HG03558 (cell line): ENCODE results near the gene STK17A.
"Not testable (repeated sequence)": the region's sequence is repeated elsewhere in the genome, so short reads cannot be mapped to it uniquely, and the experiment has no call there.

Source experiments
- ATAC-seq: cut with Tn5 transposase; IDR thresholded peaks from one replicate; pipeline ENCODE4 v1.9.1; 2021; ENCODE audit warnings: moderate number of reproducible peaks; ENCODE audit not compliant: unreplicated experiment; ENCODE audit errors: extremely low read depth

The STK17A gene

GRCh38 chr7:43593010-43593409, 10.1 kb downstream of the STK17A start:
- ATAC-seq, result no peak

DNA sequence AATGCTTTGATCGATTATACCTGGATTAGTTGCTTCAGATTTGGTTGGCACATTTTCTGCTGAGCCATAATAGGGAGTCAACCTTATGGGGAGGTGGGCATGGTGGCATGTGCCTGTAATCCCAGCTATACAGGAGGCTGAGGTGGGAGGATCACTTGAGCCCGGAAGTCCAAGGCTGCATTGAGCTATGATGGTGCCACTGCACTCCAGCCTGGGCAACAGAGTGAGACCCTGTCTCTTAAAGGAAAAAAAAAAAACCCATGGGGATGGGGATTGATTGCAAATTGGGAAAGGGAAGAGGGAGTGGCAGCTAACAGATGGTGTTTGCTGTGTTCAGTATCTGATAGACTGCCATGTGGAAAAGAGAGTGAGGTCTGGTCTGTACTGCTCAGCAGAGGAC, 11.1 kb downstream of the STK17A start:
- no peak for ATAC-seq

- ATAC-seq, result not testable (repeated sequence)
These were observed 13.5 kb downstream of the STK17A start for GRCh38 chr7:43596426-43596825.

DNA sequence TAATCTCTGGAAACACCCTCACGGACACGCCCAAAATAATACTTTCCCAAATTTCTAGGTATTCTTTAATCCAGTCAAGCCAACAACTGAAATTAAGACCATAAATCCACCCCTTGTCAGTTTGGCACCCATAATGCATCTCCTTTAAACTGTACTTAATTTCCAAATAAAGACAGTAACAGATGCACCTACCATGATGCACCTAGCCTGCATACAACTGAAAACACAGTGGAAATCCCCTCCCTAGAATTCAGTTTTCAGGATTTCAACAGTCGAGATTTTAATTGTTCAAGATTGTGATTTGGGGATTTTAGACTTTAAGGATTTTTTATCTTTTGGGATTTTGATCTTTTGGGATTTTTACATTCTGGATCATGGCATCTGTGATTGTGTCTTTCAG, 17.1 kb downstream of the STK17A start:
- no peak for ATAC-seq

DNA sequence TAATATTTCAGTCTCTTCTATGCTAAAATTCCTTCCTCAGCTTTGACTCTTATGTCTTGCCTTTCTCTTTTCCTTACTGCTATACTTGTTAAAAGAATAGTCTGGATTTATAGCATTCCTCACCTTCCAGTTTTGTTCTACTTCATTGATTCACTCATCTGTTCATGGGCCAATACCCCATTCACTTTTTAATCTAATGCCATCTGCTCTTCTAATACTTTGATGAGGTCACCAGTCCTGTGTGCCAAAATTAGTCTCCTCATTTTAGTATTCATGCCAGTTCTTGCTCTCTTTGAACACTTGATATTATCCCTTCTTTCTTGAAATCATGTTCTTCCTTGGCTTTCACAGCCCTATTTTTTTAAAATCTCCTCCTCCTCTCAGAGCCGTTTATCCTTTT, 19.3 kb downstream of the STK17A start:
- no peak for ATAC-seq

GRCh38 chr7:43604251-43604650, 21.3 kb downstream of the STK17A start:
- ATAC-seq, result no peak

DNA sequence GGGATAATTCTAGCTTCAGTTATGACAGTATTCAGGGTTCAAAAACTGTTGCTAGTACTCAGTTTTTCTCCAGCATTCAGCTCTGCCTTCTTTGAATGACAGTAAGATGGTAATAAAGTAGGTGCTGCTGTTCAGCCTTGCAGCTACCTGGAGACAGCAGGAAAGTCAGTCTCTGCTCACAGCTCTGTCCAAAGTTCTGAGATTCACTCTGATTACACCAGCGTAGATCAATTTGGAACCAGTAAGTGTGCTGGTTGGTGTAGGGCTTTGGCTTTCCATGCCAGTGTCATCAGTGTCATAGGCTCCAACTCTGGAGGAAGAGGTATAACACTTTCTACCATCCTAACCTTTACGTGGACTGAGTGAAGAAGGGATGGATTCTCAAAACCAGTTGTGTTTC, 26.2 kb downstream of the STK17A start:
- no peak for ATAC-seq

DNA sequence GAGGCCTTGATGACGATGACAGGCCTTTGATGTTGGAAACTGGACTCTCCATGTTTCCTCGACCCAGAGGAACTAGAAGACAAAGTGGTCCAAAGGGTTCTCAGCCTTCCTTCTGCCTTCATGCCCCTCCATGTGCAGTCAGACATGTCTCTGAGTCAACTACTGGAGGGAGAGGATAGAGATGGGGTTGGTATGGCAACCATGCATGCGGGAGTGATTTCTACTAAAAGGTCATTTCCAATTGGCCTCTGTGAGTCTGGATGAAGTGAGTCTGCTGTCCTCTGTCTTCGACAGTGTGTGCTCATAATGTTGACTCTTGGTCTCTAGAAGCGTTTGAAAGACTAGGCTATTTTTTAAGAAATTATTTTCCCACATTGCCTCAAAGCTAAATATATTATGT, 29.2 kb downstream of the STK17A start:
- ATAC-seq, result no peak

GRCh38 chr7:43612599-43613589, 30.0 kb downstream of the STK17A start:
- ATAC-seq, result no peak

GRCh38 chr7:43615558-43616145, 32.7 kb downstream of the STK17A start:
- ATAC-seq, result no peak

DNA sequence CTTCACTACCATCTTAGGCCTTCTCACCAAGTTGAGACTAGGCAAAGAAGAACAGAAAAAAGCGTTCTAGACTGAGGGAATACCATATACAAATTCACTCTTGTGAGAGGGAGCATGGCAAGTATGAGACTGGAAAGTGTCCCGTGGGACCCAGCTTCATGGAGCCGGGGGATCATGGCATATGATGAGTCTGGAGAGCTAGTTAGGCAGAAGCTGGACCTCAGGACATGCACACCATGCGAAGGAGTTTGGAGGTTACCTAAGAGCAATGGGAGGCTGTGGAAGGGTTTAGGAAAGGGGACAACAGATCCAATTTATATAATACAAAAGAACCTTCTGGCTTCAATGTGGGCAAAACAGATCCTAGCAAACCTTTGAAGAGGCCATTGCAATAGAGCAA, 34.1 kb downstream of the STK17A start:
- no peak for ATAC-seq

GRCh38 chr7:43618073-43618472, 35.2 kb downstream of the STK17A start:
- ATAC-seq, result no peak

DNA sequence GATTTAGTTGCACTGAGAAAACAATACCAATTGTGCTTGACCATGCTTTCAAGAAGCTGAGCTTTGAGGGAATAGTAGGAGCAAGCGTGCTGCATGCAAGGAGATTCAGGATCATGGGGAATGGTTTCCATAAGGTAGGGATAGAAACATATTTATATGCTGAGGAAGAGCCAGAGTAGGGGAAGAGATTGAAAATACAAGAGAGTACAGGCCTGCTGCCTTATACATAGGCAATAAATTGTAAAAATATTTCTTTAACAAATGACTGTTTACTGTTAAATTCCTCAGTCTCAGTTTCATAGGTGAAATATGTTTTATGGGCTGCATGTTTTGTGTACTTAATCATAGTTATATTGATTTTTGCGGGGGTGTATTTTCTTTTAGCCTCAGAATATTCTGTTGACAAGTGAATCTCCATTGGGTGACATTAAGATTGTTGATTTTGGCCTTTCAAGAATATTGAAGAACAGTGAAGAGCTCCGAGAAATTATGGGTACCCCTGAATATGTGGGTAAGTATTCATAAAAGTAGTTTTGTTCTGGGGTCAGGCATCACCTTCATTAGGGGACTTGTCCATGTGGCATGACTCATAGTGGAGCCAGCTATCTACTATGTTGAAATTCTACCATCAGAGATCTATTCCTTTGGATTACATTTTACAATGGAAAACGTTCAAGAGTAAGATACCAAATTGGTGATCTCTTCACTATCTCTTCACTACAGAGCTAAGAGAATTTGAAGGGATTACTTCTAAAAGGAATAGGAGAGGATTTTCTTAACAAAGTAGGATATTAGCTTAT, 36.5 kb downstream of the STK17A start:
- ATAC-seq, result no peak

DNA sequence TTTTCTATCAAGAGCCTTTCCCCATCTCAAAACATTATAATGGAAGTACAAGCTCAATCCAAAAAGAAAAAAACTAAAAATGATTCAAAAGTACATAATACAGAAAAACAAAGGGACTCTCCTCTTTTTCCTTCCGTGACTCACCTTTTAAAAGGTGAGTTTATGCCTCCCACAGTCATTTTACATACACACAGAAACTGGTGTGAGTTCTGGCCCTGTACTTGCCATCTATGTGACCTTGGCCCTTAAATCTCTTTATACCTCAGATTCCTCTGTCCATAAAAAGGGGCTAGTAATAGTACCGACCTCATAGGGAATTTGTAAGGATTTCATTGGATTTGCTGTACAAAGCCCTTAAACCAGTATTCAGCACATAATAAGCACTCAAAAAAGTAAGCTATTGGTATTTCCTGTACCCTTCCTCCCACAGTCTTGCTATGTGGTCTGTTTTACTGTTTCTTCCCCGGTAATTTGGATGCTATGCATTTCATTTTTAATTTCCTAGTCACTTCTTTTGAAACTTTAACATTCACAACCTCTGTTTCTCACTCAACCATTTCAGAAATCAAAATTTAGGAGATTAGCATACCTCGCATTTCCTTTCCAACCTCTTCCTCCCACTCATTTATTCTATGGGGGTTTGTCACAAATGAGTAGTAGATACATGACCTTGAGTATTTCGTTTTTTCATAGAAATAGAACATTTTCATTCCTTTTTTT, 39.0 kb downstream of the STK17A start:
- ATAC-seq, result no peak

- no peak for ATAC-seq
These were observed 41.2 kb downstream of the STK17A start for GRCh38 chr7:43624156-43624555.

- ATAC-seq, result no peak
These were observed 42.5 kb downstream of the STK17A start for GRCh38 chr7:43625453-43625852.

GRCh38 chr7:43625980-43626379, 43.1 kb downstream of the STK17A start:
- ATAC-seq, result no peak

DNA sequence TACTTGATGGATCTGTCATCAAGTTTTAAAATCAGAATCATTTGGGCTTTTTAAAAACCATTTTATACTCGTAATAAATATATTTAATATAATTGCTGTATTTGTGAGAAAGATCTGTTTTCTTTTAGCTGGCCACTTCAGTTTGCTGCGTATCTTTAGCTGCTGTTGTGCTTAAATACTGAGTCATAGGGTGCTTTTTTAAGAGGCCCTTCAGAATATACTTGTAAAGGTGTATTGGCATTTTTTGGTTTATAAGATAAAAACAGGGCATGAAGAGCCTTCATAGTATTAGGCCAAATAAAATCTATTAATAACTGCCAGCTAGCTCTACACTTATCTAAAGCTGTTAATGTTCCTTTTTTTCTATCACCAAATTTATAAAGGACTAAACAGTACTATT, 43.8 kb downstream of the STK17A start:
- ATAC-seq, result no peak

DNA sequence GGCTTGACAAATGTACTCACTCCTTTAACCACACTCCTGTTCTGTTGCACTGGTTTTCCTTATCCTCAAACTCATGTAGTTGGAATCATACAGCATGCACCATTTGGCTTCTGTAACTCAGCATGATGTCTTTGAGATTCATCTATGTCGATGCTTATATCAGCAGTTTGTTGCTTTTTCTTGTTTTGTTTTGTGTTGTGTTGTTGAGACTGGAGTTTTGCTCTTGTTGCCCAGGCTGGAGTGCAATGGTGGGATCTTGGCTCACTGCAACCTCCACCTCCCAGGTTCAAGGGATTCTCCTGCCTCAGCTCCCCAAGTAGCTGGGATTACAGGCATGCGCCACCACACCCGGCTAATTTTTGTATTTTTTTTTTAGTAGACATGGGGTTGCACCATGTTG, 44.9 kb downstream of the STK17A start:
- ATAC-seq, result not testable (repeated sequence)

GRCh38 chr7:43628431-43628830, 45.5 kb downstream of the STK17A start:
- ATAC-seq, result no peak
